K562 (cell line): Measurements from ENCODE around the gene NHS. TPM values are rescaled to one million over a fixed set of nuclear protein-coding genes. Genes with fewer than 3 reads are reported as not detected.

Experiments used
- ATAC-seq: fragments of 200-7000 bp; cut with Tn5 transposase; 3 replicates; pipeline ENCODE4 v1.9.1; 2020; ENCODE audit warnings: moderate library complexity
- BruUV-seq: library from RNA; stranded (reverse); fragments of 400-500 nt; replicated peaks from 2 replicates; lab custom pipeline; 2021; lab: Mats Ljungman, UMichigan
- CTCF ChIA-PET: fragments of 300-600 bp; formaldehyde crosslinking; extraction: SDS; loops from one replicate; lab custom pipeline; 2021; ENCODE audit warnings: low intra/inter-chr PET ratio; lab: Yijun Ruan, JAX
- POLR2A ChIA-PET: fragments of 300-600, 350-650 bp; sonication (Branson Sonifier 250); formaldehyde crosslinking; extraction: SDS; loops from one replicate; lab custom pipeline; 2021; ENCODE audit warnings: antibody characterized with exemption, inconsistent platforms; lab: Yijun Ruan, JAX
- DNase-seq, 4 experiments: peaks; one replicate each; pipeline versions ENCODE4 v3.0.0 to v3.0.0-alpha.2; 2011 to 2018; ENCODE audit warnings: low spot score in 3 of 4, mixed read lengths in 3 of 4; ENCODE audit errors: extremely low read depth in 1 of 4
- FAIRE-seq: peaks from 2 replicates; lab custom pipeline; 2011; peaks lifted over from hg19 to GRCh38; lab: Jason Lieb, UNC
- H2AFZ ChIP-seq: 2 replicates; pipeline ENCODE4 v1.6.0; 2011; ENCODE audit warnings: low read depth, low read length, control low read depth, inconsistent platforms
- H3K27ac ChIP-seq: fragments of 200-600 bp; 3 replicates; pipeline ENCODE4 v1.8.0; 2011; ENCODE audit warnings: low read depth, mild to moderate bottlenecking, control low read depth, inconsistent platforms, low read length, moderate library complexity, mixed read lengths; ENCODE audit errors: extremely low read depth
- H3K27me3 ChIP-seq, 2 experiments: fragments of 300-600 bp in 1 of 2; 2 replicates in 1 of 2; 3 replicates in 1 of 2; pipeline versions ENCODE4 v1.6.0 to v1.8.0; 2011; ENCODE audit warnings: inconsistent platforms in 2 of 2, low read length in 2 of 2, mild to moderate bottlenecking in 1 of 2, mixed read lengths in 1 of 2, moderate library complexity in 1 of 2; ENCODE audit not compliant: control insufficient read depth in 2 of 2, insufficient read depth in 2 of 2
- H3K36me3 ChIP-seq: fragments of 300-600 bp; 3 replicates; pipeline ENCODE4 v1.8.0; 2011; ENCODE audit warnings: mild to moderate bottlenecking, low read length, inconsistent platforms; ENCODE audit not compliant: control insufficient read depth, insufficient read depth
- H3K4me1 ChIP-seq, 2 experiments: fragments of 200-600 bp in 1 of 2; replicated peaks in 1 of 2; 2 replicates in 1 of 2; 3 replicates in 1 of 2; pipeline versions ENCODE4 v1.5.1 to v1.8.0; 2011; ENCODE audit warnings: inconsistent platforms in 2 of 2, low read length in 2 of 2, mild to moderate bottlenecking in 1 of 2, mixed read lengths in 1 of 2, moderate library complexity in 1 of 2; ENCODE audit not compliant: control insufficient read depth in 2 of 2, insufficient read depth in 2 of 2
- H3K4me2 ChIP-seq: 2 replicates; pipeline ENCODE4 v1.6.1; 2011; ENCODE audit warnings: low read length, control low read depth, inconsistent platforms, mixed read lengths; ENCODE audit not compliant: insufficient read depth
- H3K4me3 ChIP-seq: fragments of 200-600 bp; sonication (generic), shearing (Covaris generic); 2 replicates; pipeline ENCODE4 v1.5.1; 2016; ENCODE audit warnings: control low read depth, inconsistent platforms
- H3K79me2 ChIP-seq: fragments of 200-600 bp; 3 replicates; pipeline ENCODE4 v1.8.0; 2011; ENCODE audit warnings: low read length, inconsistent platforms; ENCODE audit not compliant: control insufficient read depth, insufficient read depth
- H3K9ac ChIP-seq, 2 experiments: 2 replicates each; pipeline versions ENCODE4 v1.6.0 to v1.6.1; 2011; ENCODE audit warnings: low read depth in 2 of 2, low read length in 2 of 2, control low read depth in 1 of 2, inconsistent platforms in 1 of 2, mild to moderate bottlenecking in 1 of 2, mixed read lengths in 1 of 2; ENCODE audit not compliant: insufficient read depth in 1 of 2
- H3K9me1 ChIP-seq: one replicate; pipeline ENCODE4 v1.6.0; 2011; ENCODE audit warnings: inconsistent platforms, mild to moderate bottlenecking, low read length, moderate library complexity; ENCODE audit not compliant: control insufficient read depth, insufficient read depth
- H3K9me3 ChIP-seq: replicated peaks from 2 replicates; pipeline ENCODE4 v1.5.1; 2011; ENCODE audit warnings: low read depth, low read length, inconsistent platforms; ENCODE audit not compliant: control insufficient read depth, insufficient read depth
- H4K20me1 ChIP-seq: replicated peaks from 2 replicates; pipeline ENCODE4 v1.6.1; 2011; ENCODE audit warnings: low read length, inconsistent platforms, mixed read lengths; ENCODE audit not compliant: control insufficient read depth, insufficient read depth
- HIVEP1 ChIP-seq: fragments of 250-450 bp; sonication (Bioruptor Pico); IDR thresholded peaks from 2 replicates; pipeline ENCODE4 v1.4.0; 2020; ENCODE audit warnings: mild to moderate bottlenecking
- HMG20B ChIP-seq: fragments of 250-450 bp; sonication (Bioruptor Pico); IDR thresholded peaks from 2 replicates; pipeline ENCODE4 v1.5.0; 2021; ENCODE audit warnings: mild to moderate bottlenecking
- IRF2 ChIP-seq: sonication (generic); formaldehyde crosslinking; IDR thresholded peaks from 2 replicates; pipeline ENCODE4 v1.8.1; 2022; ENCODE audit warnings: mild to moderate bottlenecking, missing genetic modification reagents
- MCM3 ChIP-seq: fragments of 450-650 bp; IDR thresholded peaks from 2 replicates; pipeline ENCODE4 v1.6.1; 2016
- MECOM ChIP-seq: fragments of 250-450 bp; sonication (Bioruptor Pico); IDR thresholded peaks from 2 replicates; pipeline ENCODE4 v1.8.0; 2022; ENCODE audit warnings: inconsistent platforms
- MIER1 ChIP-seq: fragments of 450-650 bp; IDR thresholded peaks from 2 replicates; pipeline ENCODE4 v1.6.1; 2016; ENCODE audit warnings: antibody characterized with exemption, mild to moderate bottlenecking, low read depth
- MLX ChIP-seq, 2 experiments: fragments of 450-650 bp in 1 of 2; sonication (generic) in 1 of 2; formaldehyde crosslinking; conservative IDR thresholded peaks; 2 replicates each; pipeline versions ENCODE4 v1.4.0 to v1.8.1; 2020 to 2022; ENCODE audit warnings: mild to moderate bottlenecking in 1 of 2, missing genetic modification reagents in 1 of 2
- NCOA2 ChIP-seq, 2 experiments: fragments of 450-650 bp; IDR thresholded peaks; 2 replicates each; pipeline ENCODE4 v1.6.1; 2018; ENCODE audit warnings: mild to moderate bottlenecking in 2 of 2, moderate library complexity in 1 of 2; ENCODE audit not compliant: partially characterized antibody in 2 of 2
- OTX1 ChIP-seq: fragments of 450-650 bp; formaldehyde crosslinking; IDR thresholded peaks from 2 replicates; pipeline ENCODE4 v1.4.0; 2022; ENCODE audit warnings: mild to moderate bottlenecking
- RBFOX2 ChIP-seq: fragments of 200-400 bp; formaldehyde crosslinking; IDR thresholded peaks from 2 replicates; pipeline ENCODE4 v1.6.1; 2017; ENCODE audit warnings: low read depth, mild to moderate bottlenecking, low read length, moderate library complexity
- RHOXF2B ChIP-seq: fragments of 250-450 bp; sonication (Bioruptor Pico); conservative IDR thresholded peaks from 2 replicates; pipeline ENCODE4 v1.5.1; 2021
- SMARCE1 ChIP-seq: fragments of 450-650 bp; IDR thresholded peaks from 2 replicates; pipeline ENCODE4 v1.7.1; 2016; ENCODE audit warnings: mild to moderate bottlenecking
- STAG1 ChIP-seq: sonication (generic); formaldehyde crosslinking; IDR thresholded peaks from 2 replicates; pipeline ENCODE4 v1.5.0; 2020; ENCODE audit warnings: missing genetic modification reagents, borderline replicate concordance
- XRCC3 ChIP-seq: fragments of 450-650 bp; IDR thresholded peaks from 2 replicates; pipeline ENCODE4 v1.6.1; 2017; ENCODE audit warnings: mild to moderate bottlenecking, moderate library complexity
- WGBS: fragments of 100-300 bp; shearing (Covaris generic); methylation state at CpG from one replicate; pipeline ENCODE4 v1.1.6; 2016; ENCODE audit warnings: low coverage, mixed read lengths; ENCODE audit not compliant: insufficient coverage; ENCODE audit errors: missing lambda C conversion rate; 5-methylcytosine and 5-hydroxymethylcytosine counted together
- in situ Hi-C: fragments of 300-500 bp; cut with MboI; formaldehyde crosslinking; loops from 4 replicates; pipeline ENCODE4 v1.15.0; 2018; ENCODE audit warnings: inconsistent platforms, mixed read lengths
- intact Hi-C: fragments of 100-400 bp; cut with micrococcal nuclease; formaldehyde crosslinking; loops from 2 replicates; pipeline ENCODE4 v1.14.2; 2022
- polyA plus RNA-seq, 8 experiments: library from polyadenylated mRNA; depleted of rRNA in 4 of 8; stranded (reverse) in 5 of 8; unstranded in 3 of 8; fragments of >200 nt; fragmentation: Nextera tagmentation in 2 of 8; fragmentation: Illumina TruSeq in 1 of 8; extraction: Ambion mirVana in 2 of 8; extraction: Trizol in 1 of 8; gene quantifications; 2 replicates each; pipeline versions ENCODE4 v1.2.1 to v1.2.3, GENCODE V29; 2011 to 2014; ENCODE audit warnings: inconsistent platforms in 1 of 8, missing spikeins in 1 of 8
- total RNA-seq, 7 experiments: library from RNA; depleted of rRNA in 6 of 7; stranded (reverse); fragments of >200 nt in 6 of 7; fragmentation: Illumina TruSeq in 2 of 7; extraction: Trizol in 2 of 7; gene quantifications; 2 replicates each; pipeline versions ENCODE4 v1.2.1 to v1.2.3, GENCODE V29; 2011 to 2021; ENCODE audit warnings: low replicate concordance in 1 of 7
- TF ChIP-seq, protein P1 (sequence below): fragments of 250-450 bp; sonication (Bioruptor Pico); IDR thresholded peaks from 2 replicates; pipeline ENCODE4 v1.5.0; 2021; ENCODE audit warnings: mild to moderate bottlenecking, moderate library complexity
- TF ChIP-seq, protein P2 (sequence below): fragments of 250-450 bp; sonication (Bioruptor Pico); IDR thresholded peaks from 2 replicates; pipeline ENCODE4 v1.8.0; 2021; ENCODE audit warnings: mild to moderate bottlenecking, moderate library complexity

The NHS gene
- total and polyA plus RNA-seq, 9 of the 15 experiments (the other 6 are each of a cell fraction or from before 2014, with no cell fraction given): 0.02 TPM; not detected in 8

GRCh38 chrX:17529151-17529745, 154.2 kb downstream of the NHS start:
- Histone ChIP-seq H3K9ac (no peak overlapping the region), H3K4me2 (no peak overlapping the region), H3K36me3 (no peaks in the 10 kb centered on the region), H3K79me2 (no peaks in the 10 kb centered on the region), H3K9me1 (no peaks in the 10 kb centered on the region), H3K27ac (no peak overlapping the region), H3K9me3 (no peaks in the 10 kb centered on the region), H3K4me1 (no peaks in the 10 kb centered on the region), H4K20me1 (no peaks in the 10 kb centered on the region), H3K27me3 (peaks cover 0 to 5% of the 10 kb centered on the region in 2 experiments; a peak in 1 of 5 replicates), H3K4me3 (no peak overlapping the region), H2AFZ (no peak overlapping the region)
- no peak for TF ChIP-seq NCOA2 (IDR thresholded peaks at IDR 0.05; ENCODE audit: partially characterized antibody in 2 of 2)
- TF ChIP-seq MLX (CRISPR knock-in tag; conservative IDR thresholded peaks at IDR 0.05): no peak
- TF ChIP-seq XRCC3: no peak
- TF ChIP-seq HIVEP1 (CRISPR knock-in tag): no peak
- no peak for TF ChIP-seq MECOM (CRISPR knock-in tag)
- no peak for TF ChIP-seq MCM3
- no peak for TF ChIP-seq SMARCE1
- TF ChIP-seq, protein P1, sequence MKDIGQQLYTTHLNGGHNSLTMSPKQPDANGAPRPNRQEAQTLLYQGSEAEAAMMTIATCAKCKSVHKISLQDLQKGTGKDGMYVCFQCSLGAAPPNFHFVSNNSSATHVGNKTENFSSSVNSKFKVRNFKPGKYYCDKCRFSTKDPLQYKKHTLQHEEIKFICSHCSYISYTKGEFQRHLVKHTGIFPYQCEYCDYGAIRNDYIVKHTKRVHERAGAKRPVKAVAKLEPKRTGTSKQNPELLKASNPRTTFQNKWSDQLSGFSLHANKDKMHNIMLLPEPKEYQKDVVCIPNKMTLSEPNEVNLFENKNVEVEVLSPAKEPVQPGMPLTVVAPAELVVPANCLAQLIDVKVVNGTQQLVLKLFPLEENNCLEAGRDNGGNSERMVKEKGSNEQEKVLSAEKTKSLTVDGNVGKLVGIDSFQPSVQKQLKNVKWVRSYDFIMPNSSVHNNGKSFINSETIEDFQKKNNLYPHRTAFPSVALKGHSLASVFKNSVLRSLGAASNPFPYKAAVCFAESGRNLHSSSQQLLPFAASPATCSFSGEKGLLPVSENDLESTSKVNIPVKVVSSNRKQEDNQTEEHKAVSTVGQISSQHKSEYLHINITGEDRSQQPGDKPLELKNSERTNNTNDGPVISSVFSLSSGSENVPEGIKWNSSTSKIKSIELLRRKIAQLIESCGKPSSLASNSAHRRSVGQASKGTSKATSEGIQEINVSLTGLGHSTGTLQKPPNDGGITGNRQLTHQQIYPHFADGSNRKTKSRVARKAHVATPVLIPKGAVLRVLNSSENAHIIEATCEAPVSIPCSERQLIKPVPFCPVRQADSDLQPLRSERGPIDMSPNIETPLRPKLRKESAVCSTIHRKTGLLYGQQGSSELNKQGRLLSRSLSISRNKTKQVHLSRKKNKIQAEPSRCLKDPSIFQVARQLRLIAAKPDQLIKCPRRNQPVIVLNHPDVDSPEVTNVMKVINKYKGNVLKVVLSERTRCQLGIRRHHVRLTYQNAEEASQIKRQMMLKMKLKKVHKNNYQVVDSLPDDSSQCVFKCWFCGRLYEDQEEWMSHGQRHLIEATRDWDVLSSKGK (CRISPR knock-in tag): no peak
- TF ChIP-seq STAG1 (CRISPR knock-in tag): no peak
- no peak for TF ChIP-seq IRF2 (CRISPR knock-in tag)
- TF ChIP-seq RBFOX2: no peak
- no peak for TF ChIP-seq HMG20B (CRISPR knock-in tag)
- TF ChIP-seq, protein P2, sequence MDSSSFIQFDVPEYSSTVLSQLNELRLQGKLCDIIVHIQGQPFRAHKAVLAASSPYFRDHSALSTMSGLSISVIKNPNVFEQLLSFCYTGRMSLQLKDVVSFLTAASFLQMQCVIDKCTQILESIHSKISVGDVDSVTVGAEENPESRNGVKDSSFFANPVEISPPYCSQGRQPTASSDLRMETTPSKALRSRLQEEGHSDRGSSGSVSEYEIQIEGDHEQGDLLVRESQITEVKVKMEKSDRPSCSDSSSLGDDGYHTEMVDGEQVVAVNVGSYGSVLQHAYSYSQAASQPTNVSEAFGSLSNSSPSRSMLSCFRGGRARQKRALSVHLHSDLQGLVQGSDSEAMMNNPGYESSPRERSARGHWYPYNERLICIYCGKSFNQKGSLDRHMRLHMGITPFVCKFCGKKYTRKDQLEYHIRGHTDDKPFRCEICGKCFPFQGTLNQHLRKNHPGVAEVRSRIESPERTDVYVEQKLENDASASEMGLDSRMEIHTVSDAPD (CRISPR knock-in tag): no peak
- no peak for TF ChIP-seq MIER1
- TF ChIP-seq OTX1 (CRISPR knock-in tag): no peak
- TF ChIP-seq RHOXF2B (CRISPR knock-in tag): no peak
- ChIA-PET POLR2A (interaction anchor here (0.7 kb wide), 1 partner anchor 455 kb away, joined by 3 read pairs; no protein-coding TSS in a partner anchor), CTCF (no interaction called here)
- DNase-seq (no peak), ATAC-seq (no peak), FAIRE-seq (no peak)
- 0% methylated on average over 6 of the region's 6 CpGs for WGBS
- in situ Hi-C loops: no loop called here
- intact Hi-C loops: no loop called here
- BruUV-seq: no TSS peak
